BJ (cell line): ENCODE data around the gene CAPN10. TPM values are rescaled to one million over a fixed set of nuclear protein-coding genes. Genes with fewer than 3 reads are reported as not detected.

Experiments
- CTCF ChIA-PET: fragments of 350-600 bp; formaldehyde crosslinking; extraction: SDS; loops from one replicate; lab custom pipeline; 2021; ENCODE audit warnings: antibody characterized with exemption, inconsistent platforms; lab: Yijun Ruan, JAX
- POLR2A ChIA-PET: fragments of 300-600 bp; sonication (Branson Sonifier 250); formaldehyde crosslinking; extraction: SDS; loops from one replicate; lab custom pipeline; 2021; ENCODE audit warnings: antibody characterized with exemption; lab: Charles Lee
- DNase-seq: peaks from one replicate; pipeline ENCODE4 v3.0.0-alpha.2; 2011; ENCODE audit warnings: low read depth
- H3K27me3 ChIP-seq: 2 replicates; pipeline ENCODE4 v1.6.0; 2011; ENCODE audit warnings: low read length; ENCODE audit not compliant: control insufficient read depth, insufficient read depth
- H3K36me3 ChIP-seq: 2 replicates; pipeline ENCODE4 v1.5.1; 2011; ENCODE audit warnings: low read length; ENCODE audit not compliant: control insufficient read depth, insufficient read depth
- H3K4me3 ChIP-seq: 2 replicates; pipeline ENCODE4 v1.5.1; 2011; ENCODE audit warnings: low read depth, mild to moderate bottlenecking, control low read depth, low read length
- CTCF ChIP-seq: IDR thresholded peaks from 2 replicates; pipeline ENCODE4 v1.5.1; 2011; ENCODE audit warnings: low read depth, mild to moderate bottlenecking, control low read depth, inconsistent platforms, low read length, moderate library complexity; ENCODE audit not compliant: insufficient read depth
- polyA plus RNA-seq: library from polyadenylated mRNA; depleted of rRNA; stranded (reverse); fragments of >200 nt; gene quantifications from 2 replicates; pipeline ENCODE4 v1.2.3, GENCODE V29; 2011

Gene CAPN10
- polyA plus RNA-seq, 1 experiment = 14.9 TPM

- Histone ChIP-seq H3K36me3 (no peaks in the 10 kb centered on the region), H3K4me3 (no peak overlapping the region), H3K27me3 (no peaks in the 10 kb centered on the region)
- no peak for DNase-seq
- no peak for TF ChIP-seq CTCF
- ChIA-PET POLR2A (interaction anchor here (0.7 kb wide), 1 partner anchor 25 kb away, joined by 13 read pairs; no protein-coding TSS in a partner anchor), CTCF (no interaction called here)
These were observed 37.7 kb downstream of the CAPN10 start for GRCh38 chr2:240624011-240624949.

GRCh38 chr2:240624950-240625621 is 38.6 kb downstream of the CAPN10 start, which contains the start of gene GPR35:
Gene GPR35 (plus strand): TSS chr2:240625480. CDS start chr2:240629953, 4,473 bp downstream.
- Histone ChIP-seq H3K27me3 (no peaks in the 10 kb centered on the region), H3K4me3 (no peak within 1 kb of the TSS), H3K36me3 (no peaks in the 10 kb centered on the region)
- ChIA-PET CTCF (no interaction called here), POLR2A (interaction anchor here (0.7 kb wide), 1 partner anchor 24 kb away, joined by 13 read pairs; no protein-coding TSS in a partner anchor)
- TF ChIP-seq CTCF = no peak
- DNase-seq = peak; percentile 23

- TF ChIP-seq CTCF = no peak
- CTCF ChIA-PET = interaction anchor here (0.7 kb wide), 1 partner anchor 11 kb away, joined by 3 read pairs; no protein-coding TSS in a partner anchor
- H3K27me3 ChIP-seq = no peaks in the 10 kb centered on the region
- no peak for DNase-seq
- no peaks in the 10 kb centered on the region for H3K36me3 ChIP-seq
- POLR2A ChIA-PET = no interaction called here
- no peak overlapping the region for H3K4me3 ChIP-seq
These were observed 40.2 kb downstream of the CAPN10 start for GRCh38 chr2:240626531-240627300.

GRCh38 chr2:240627736-240628506 is 41.4 kb downstream of the CAPN10 start:
- Histone ChIP-seq H3K4me3 (no peak overlapping the region), H3K27me3 (no peaks in the 10 kb centered on the region), H3K36me3 (no peaks in the 10 kb centered on the region)
- DNase-seq = no peak
- POLR2A ChIA-PET = no interaction called here
- TF ChIP-seq CTCF = no peak
- CTCF ChIA-PET = no interaction called here
